Measurements from ENCODE around the gene PPP3R1. TPM values are rescaled to one million over a fixed set of nuclear protein-coding genes. Genes with fewer than 3 reads are reported as not detected.

Gene PPP3R1
- total and polyA plus RNA-seq, 2 of the 8 experiments (the other 6 are each of a cell fraction or from before 2014, with no cell fraction given): 9.3 to 85.1 TPM

DNA sequence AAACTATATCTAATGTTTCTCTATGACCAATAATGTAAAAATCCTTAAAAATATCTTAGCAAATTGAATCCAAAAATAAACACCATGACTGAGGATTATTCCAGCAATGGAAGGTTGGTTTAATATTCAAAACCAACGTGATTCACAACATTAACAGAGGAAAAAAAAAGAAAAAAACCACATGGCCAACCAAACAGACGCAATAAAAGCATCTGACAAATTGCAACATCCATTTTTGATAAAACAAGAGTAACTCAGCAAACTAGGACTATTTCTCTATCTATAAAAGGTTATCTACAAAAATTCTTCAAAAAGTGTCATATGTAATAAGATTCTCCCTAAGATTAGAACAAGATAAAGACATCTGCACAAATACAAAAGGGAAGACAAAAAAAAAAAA lies 28.9 kb downstream of the PPP3R1 start (continued):
- TF ChIP-seq KDM5A (IDR thresholded peaks at IDR 0.05; ENCODE audit: low read length) (no peak), SUZ12 (IDR thresholded peaks at IDR 0.05; ENCODE audit: low read length) (no peak), MAFK (IDR thresholded peaks at IDR 0.05; ENCODE audit: low read depth, low read length) (no peak)

Data from H1 (cell line).